Psoas muscle (tissue), 8 donors: ENCODE measurements around the gene TSPAN9. TPM values are rescaled to one million over a fixed set of nuclear protein-coding genes. Genes with fewer than 3 reads are reported as not detected.
A peak's percentile ranks its signal among the peaks of the same experiment; 100 is the strongest.

Experiments
- ATAC-seq, 4 donors: fragments of 200-7000 bp; cut with Tn5 transposase; one replicate each; pipeline ENCODE4 v1.9.1; 2020; ENCODE audit warnings: moderate library complexity in 3 of 4, mild to moderate bottlenecking in 2 of 4
- DNase-seq, 2 donors: peaks; one replicate each; pipeline ENCODE4 v3.0.0-alpha.2; 2020
- H3K27ac ChIP-seq: fragments of 200-600 bp; one replicate; pipeline ENCODE4 v1.8.0; 2022
- H3K27me3 ChIP-seq, 3 donors: fragments of 200-600 bp in 1 of 3; one replicate each; pipeline versions ENCODE4 v1.6.1 to v1.8.0; 2013 to 2022; ENCODE audit warnings: low read length in 2 of 3, mild to moderate bottlenecking in 2 of 3, moderate library complexity in 1 of 3; ENCODE audit not compliant: insufficient read depth in 3 of 3
- H3K36me3 ChIP-seq, 2 donors: fragments of 200-600 bp in 1 of 2; one replicate each; pipeline versions ENCODE4 v1.6.1 to v1.8.0; 2013 to 2022; ENCODE audit warnings: low read depth in 1 of 2, mild to moderate bottlenecking in 1 of 2, moderate library complexity in 1 of 2; ENCODE audit not compliant: insufficient read depth in 1 of 2
- H3K4me1 ChIP-seq: fragments of 200-600 bp; one replicate; pipeline ENCODE4 v1.8.0; 2022
- H3K4me3 ChIP-seq: fragments of 200-600 bp; one replicate; pipeline ENCODE4 v1.8.0; 2022; ENCODE audit warnings: mild to moderate bottlenecking
- H3K9me3 ChIP-seq: fragments of 200-600 bp; one replicate; pipeline ENCODE4 v1.8.0; 2022
- WGBS, 3 donors: extraction: QIAGEN DNeasy Blood & Tissue Kit; methylation state at CpG; one replicate each; pipeline versions ENCODE4 v1.1.6 to v1.1.7; 2013; 5-methylcytosine and 5-hydroxymethylcytosine counted together
- intact Hi-C, 2 donors: fragments of 100-400 bp; cut with DNase I; formaldehyde crosslinking; loops; one replicate each; pipeline versions ENCODE4 v1.11.0 to v1.14.2; 2022
- polyA plus RNA-seq, 3 donors: library from polyadenylated mRNA; stranded (reverse); fragments of 200-250 nt; gene quantifications; one replicate each; pipeline ENCODE4 v1.2.3, GENCODE V29; 2013
- total RNA-seq, 4 donors: library from RNA; stranded (reverse); fragmentation: NEBNext Ultra II Directional in 2 of 4; extraction: Animal tissue kit (Norgen Biotek cat#: 25700) in 2 of 4; gene quantifications; one replicate each; pipeline versions ENCODE4 v1.2.1 to v1.2.4, GENCODE V29; 2021 to 2023
- TF ChIP-seq, protein P1 (sequence below): fragments of 200-600 bp; IDR thresholded peaks from one replicate; pipeline ENCODE4 v1.8.0; 2022; ENCODE audit warnings: antibody characterized with exemption
- donor health status: healthy with polysubstance abuse.
- donor health status: DM: no; HTN: no; CAD: no; lungs with moderate emphysema.
- donor health status: Bipolar disorder and iron deficiency.
- donor health status: healthy.
- donor health status: DM: yes; HTN: yes; CAD: no.
- donor health status: DM: no; HTN: no; CAD: no.
- donor health status: DM: no; HTN: no; CAD: no.
- donor health status: DM: yes; HTN: yes; CAD: no.

TSPAN9 gene
- total and polyA plus RNA-seq, 7 donors, result 6.4 to 28.0 (median 11.6) TPM

DNA sequence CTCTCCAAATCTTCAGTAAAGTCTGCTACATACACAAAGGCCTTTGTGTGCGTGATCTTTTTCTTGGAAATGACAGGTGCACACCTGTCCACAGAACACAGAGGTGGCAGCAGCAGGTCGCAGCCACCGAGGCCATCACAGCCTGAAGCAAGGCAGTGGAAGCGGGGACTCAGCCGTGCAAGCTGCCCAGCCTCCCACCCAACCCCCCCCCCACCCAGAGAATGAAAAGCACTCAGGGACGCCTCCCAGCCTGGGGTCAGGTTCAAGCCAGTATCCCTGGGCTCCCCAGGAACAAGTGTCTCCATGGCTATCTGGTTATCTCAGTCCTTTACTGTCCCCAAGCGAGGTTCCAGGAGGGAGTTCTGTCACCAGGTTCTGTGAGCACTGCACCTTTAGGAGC lies 31.2 kb upstream of the TSPAN9 start:
- WGBS, 3 donors, result 23 to 55% (median 41%) methylated on average over 6 to 7 of the region's 7 CpGs
- intact Hi-C loops, result loop anchor here in 1 of 2 donors (10.0 kb wide), 1 partner anchor 191 kb away; the partner anchor contains the start of gene TEX52
- no peak for DNase-seq
- peaks cover 0 to 9% of the 10 kb centered on the region in 2 donors for H3K36me3 ChIP-seq
- H3K9me3 ChIP-seq, result no peaks in the 10 kb centered on the region
- peak overlapping the region; percentile 76 for H3K27ac ChIP-seq
- peaks cover 56% of the 10 kb centered on the region for H3K4me1 ChIP-seq
- ATAC-seq, result peak in 2 of 4 donors; percentile 2 to 11
- TF ChIP-seq, protein P1, sequence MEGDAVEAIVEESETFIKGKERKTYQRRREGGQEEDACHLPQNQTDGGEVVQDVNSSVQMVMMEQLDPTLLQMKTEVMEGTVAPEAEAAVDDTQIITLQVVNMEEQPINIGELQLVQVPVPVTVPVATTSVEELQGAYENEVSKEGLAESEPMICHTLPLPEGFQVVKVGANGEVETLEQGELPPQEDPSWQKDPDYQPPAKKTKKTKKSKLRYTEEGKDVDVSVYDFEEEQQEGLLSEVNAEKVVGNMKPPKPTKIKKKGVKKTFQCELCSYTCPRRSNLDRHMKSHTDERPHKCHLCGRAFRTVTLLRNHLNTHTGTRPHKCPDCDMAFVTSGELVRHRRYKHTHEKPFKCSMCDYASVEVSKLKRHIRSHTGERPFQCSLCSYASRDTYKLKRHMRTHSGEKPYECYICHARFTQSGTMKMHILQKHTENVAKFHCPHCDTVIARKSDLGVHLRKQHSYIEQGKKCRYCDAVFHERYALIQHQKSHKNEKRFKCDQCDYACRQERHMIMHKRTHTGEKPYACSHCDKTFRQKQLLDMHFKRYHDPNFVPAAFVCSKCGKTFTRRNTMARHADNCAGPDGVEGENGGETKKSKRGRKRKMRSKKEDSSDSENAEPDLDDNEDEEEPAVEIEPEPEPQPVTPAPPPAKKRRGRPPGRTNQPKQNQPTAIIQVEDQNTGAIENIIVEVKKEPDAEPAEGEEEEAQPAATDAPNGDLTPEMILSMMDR, result no peak
- no peaks in the 10 kb centered on the region for H3K27me3 ChIP-seq
- no peak overlapping the region for H3K4me3 ChIP-seq

DNA sequence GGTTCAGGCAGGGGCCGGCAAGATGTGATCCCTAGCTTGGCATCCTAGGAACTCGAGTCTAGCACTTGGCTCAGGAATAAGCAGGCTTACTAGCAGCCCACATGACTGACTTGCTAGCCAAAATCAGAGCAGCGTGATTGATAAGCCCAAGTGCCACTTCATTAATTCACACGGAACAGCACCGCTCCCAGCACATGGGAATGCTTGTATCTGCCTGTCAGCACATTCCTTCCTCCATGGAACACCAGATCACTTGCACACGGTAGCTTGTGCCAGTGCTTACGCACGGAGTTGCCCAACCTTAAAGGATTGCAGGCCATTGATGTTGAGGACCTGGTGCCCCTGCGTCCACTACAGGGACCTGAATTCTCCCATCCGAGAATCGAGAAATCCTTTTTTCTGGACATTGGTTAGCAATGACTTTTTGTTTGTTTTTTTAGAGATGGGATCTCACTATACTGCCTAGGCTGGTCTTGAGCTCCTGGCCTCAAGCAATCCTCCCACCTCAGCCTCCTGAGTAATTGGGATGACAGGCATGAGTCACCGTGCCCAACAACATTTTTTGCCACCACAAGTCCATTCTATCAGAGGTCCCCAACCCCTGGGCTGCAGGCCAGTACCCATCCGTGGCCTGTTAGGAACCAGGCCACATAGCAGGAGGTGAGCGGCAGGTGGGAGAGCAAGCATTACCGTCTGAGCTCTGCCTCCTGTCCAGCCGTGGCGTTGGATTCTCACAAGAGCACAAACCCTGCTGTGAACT lies 30.6 kb upstream of the TSPAN9 start:
- 38 to 39% (median 39%) methylated on average over 17 of the region's 17 CpGs for WGBS, 3 donors
- Histone ChIP-seq H3K9me3 (no peaks in the 10 kb centered on the region), H3K4me3 (no peak overlapping the region), H3K27ac (peak overlapping the region; percentile 76), H3K36me3 (peaks cover 0 to 6% of the 10 kb centered on the region in 2 donors), H3K27me3 (no peaks in the 10 kb centered on the region), H3K4me1 (peaks cover 55% of the 10 kb centered on the region)
- TF ChIP-seq, protein P1, result no peak
- intact Hi-C loops, result loop anchor here in 1 of 2 donors (10.0 kb wide), 1 partner anchor 192 kb away; the partner anchor contains the start of gene TEX52
- peak; percentile 84 to 88 (median 85) for ATAC-seq
- peak; percentile 72 to 90 for DNase-seq

DNA sequence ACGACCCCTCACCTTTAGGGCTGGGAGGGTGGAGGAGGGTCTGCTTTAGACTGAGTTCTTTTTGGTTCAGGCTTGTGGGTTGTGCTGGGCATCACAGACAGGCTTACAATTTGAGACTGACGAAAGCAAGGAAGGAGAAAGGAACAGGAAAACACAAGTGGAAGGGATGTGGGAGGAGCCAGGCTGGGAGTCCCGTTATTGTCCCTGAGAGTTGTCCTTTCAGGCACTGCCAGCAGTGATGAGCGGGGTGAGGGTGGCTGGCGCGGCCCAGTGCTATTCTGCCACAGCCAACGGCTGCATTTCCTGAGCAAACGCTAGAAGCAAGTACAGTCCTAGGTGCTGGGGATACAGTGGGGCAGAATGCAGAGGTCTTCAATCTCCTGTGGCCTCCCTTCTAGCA lies 29.2 kb upstream of the TSPAN9 start:
- peak overlapping the region; percentile 16 for H3K27ac ChIP-seq
- peaks cover 42% of the 10 kb centered on the region for H3K4me1 ChIP-seq
- no peak for DNase-seq
- TF ChIP-seq, protein P1, result no peak
- H3K9me3 ChIP-seq, result no peaks in the 10 kb centered on the region
- H3K27me3 ChIP-seq, result no peaks in the 10 kb centered on the region
- no peak overlapping the region for H3K4me3 ChIP-seq
- WGBS, 3 donors, result 44 to 50% (median 46%) methylated on average over 8 of the region's 8 CpGs
- H3K36me3 ChIP-seq, result peaks cover 0 to 6% of the 10 kb centered on the region in 2 donors
- no peak for ATAC-seq
- intact Hi-C loops, result loop anchor here in 1 of 2 donors (10.0 kb wide), 1 partner anchor 193 kb away; the partner anchor contains the start of gene TEX52

DNA sequence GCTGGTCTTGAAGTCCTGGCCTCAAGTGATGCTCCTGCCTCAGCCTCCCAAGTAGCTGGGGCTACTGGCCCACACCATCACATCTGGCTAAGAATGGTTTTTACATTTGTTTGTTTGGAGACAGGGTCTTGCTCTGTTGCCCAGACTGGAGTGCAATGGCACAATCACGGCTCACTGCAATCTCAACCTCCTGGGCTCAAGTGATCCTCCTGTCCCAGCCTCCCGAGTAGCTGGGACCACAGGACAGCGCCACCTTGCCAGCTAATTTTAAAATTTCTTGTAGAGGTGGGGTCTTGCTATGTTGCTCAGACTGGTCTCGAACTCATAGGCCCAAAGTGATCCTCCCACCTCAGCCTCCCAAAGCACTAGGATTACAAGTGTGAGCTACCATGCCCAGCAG lies 28.6 kb upstream of the TSPAN9 start:
- TF ChIP-seq, protein P1, result no peak
- intact Hi-C loops, result loop anchor here in 1 of 2 donors (10.0 kb wide), 1 partner anchor 194 kb away; the partner anchor contains the start of gene TEX52
- Histone ChIP-seq H3K4me3 (no peak overlapping the region), H3K27me3 (no peaks in the 10 kb centered on the region), H3K27ac (no peak overlapping the region), H3K9me3 (no peaks in the 10 kb centered on the region), H3K36me3 (peaks cover 0 to 6% of the 10 kb centered on the region in 2 donors), H3K4me1 (peaks cover 40% of the 10 kb centered on the region)
- 95 to 100% (median 96%) methylated on average over 4 of the region's 4 CpGs for WGBS, 3 donors
- ATAC-seq (no peak), DNase-seq (no peak)
